ENCODE results near the gene C12orf56.
"Not testable (repeated sequence)": the region's sequence is repeated elsewhere in the genome, so short reads cannot be mapped to it uniquely, and the experiment has no call there.

DNA sequence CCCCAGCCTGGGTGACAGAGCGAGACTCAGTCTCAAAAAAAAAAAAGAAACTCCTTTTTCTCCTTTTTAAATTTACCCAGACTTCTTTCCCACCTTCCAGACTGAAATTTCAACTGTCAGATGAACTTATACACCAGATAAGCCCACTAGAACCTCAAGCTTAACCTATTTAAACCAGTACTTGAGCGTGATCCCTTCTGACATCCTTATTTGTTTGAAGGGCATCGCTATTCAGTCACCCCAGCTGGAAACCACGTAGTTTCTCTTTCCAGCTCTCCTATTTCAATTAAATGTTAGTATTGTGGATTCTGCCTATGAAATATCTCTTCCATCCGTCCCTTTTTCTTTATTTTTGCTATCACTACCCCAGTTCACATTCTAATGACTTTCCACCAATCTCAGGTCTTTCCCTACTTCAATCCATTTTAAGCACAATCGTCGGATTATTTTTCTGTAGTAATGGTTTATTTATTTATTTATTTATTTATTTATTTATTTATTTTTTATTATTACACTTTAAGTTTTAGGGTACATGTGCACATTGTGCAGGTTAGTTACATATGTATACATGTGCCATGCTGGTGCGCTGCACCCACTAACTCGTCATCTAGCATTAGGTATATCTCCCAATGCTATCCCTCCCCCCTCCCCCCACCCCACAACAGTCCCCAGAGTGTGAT, 61.4 kb downstream of the C12orf56 start:
- TF ChIP-seq EP300, POLR2A (IDR thresholded peaks at IDR 0.05): not testable (repeated sequence)
- TF ChIP-seq, protein P1, sequence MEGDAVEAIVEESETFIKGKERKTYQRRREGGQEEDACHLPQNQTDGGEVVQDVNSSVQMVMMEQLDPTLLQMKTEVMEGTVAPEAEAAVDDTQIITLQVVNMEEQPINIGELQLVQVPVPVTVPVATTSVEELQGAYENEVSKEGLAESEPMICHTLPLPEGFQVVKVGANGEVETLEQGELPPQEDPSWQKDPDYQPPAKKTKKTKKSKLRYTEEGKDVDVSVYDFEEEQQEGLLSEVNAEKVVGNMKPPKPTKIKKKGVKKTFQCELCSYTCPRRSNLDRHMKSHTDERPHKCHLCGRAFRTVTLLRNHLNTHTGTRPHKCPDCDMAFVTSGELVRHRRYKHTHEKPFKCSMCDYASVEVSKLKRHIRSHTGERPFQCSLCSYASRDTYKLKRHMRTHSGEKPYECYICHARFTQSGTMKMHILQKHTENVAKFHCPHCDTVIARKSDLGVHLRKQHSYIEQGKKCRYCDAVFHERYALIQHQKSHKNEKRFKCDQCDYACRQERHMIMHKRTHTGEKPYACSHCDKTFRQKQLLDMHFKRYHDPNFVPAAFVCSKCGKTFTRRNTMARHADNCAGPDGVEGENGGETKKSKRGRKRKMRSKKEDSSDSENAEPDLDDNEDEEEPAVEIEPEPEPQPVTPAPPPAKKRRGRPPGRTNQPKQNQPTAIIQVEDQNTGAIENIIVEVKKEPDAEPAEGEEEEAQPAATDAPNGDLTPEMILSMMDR (IDR thresholded peaks at IDR 0.05), result not testable (repeated sequence)
